Gastroesophageal sphincter (tissue), 3 donors: Measurements from ENCODE around the gene PSMB7.

Source experiments
- EP300 ChIP-seq: sonication (generic); formaldehyde crosslinking; IDR thresholded peaks from one replicate; pipeline ENCODE4 v1.6.1; 2017; ENCODE audit warnings: antibody characterized with exemption, mild to moderate bottlenecking
- POLR2A ChIP-seq, 2 donors: fragments of 450-650 bp; IDR thresholded peaks; one replicate each; pipeline ENCODE4 v1.6.1; 2017; ENCODE audit warnings: antibody characterized with exemption in 2 of 2, mild to moderate bottlenecking in 2 of 2, moderate library complexity in 1 of 2
- POLR2AphosphoS5 ChIP-seq: sonication (generic); formaldehyde crosslinking; IDR thresholded peaks from one replicate; pipeline ENCODE4 v1.6.1; 2017; ENCODE audit warnings: antibody characterized with exemption
- TF ChIP-seq, protein P1 (sequence below), 4 experiments: fragments of 200-600 bp in 2 of 4; fragments of 450-650 bp in 2 of 4; sonication (generic) in 1 of 4; IDR thresholded peaks; one replicate each; pipeline ENCODE4 v1.5.1; 2017 to 2019; ENCODE audit warnings: antibody characterized with exemption in 4 of 4, mild to moderate bottlenecking in 2 of 4, moderate library complexity in 2 of 4

DNA sequence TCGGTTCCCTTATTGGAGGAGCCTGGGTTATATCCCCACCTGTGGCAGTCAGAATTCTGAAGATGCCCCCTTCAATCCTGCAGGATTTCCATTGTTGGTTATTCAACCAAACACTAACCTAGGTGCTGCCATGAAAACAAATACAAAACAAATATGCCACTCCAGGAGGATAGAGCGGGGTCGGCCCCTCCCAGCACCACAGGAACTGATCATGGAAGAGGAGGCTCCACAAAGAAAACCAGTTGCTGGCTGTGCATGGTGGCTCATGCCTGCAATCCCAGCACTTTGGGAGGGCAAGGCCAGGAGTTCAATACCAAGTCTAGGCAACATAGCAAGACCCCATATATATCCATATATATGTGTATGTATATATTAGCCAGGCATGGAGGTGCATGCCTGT lies 21.8 kb upstream of the PSMB7 start:
- TF ChIP-seq POLR2AphosphoS5, result no peak
- TF ChIP-seq, protein P1, sequence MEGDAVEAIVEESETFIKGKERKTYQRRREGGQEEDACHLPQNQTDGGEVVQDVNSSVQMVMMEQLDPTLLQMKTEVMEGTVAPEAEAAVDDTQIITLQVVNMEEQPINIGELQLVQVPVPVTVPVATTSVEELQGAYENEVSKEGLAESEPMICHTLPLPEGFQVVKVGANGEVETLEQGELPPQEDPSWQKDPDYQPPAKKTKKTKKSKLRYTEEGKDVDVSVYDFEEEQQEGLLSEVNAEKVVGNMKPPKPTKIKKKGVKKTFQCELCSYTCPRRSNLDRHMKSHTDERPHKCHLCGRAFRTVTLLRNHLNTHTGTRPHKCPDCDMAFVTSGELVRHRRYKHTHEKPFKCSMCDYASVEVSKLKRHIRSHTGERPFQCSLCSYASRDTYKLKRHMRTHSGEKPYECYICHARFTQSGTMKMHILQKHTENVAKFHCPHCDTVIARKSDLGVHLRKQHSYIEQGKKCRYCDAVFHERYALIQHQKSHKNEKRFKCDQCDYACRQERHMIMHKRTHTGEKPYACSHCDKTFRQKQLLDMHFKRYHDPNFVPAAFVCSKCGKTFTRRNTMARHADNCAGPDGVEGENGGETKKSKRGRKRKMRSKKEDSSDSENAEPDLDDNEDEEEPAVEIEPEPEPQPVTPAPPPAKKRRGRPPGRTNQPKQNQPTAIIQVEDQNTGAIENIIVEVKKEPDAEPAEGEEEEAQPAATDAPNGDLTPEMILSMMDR (IDR thresholded peaks at IDR 0.05), result no peak
- no peak for TF ChIP-seq POLR2A (IDR thresholded peaks at IDR 0.05)
- TF ChIP-seq EP300, result no peak
